Neural crest cell (in vitro differentiated cells): Measurements from ENCODE around the gene ERVW-1. TPM values are rescaled to one million over a fixed set of nuclear protein-coding genes. Genes with fewer than 3 reads are reported as not detected.
"Not testable (repeated sequence)": the region's sequence is repeated elsewhere in the genome, so short reads cannot be mapped to it uniquely, and the experiment has no call there.

ENCODE experiments used
- DNase-seq: peaks from one replicate; pipeline ENCODE4 v3.0.0; 2021; ENCODE audit warnings: low read depth, mixed read lengths, low spot score
- H3K27ac Mint-ChIP-seq: one replicate; pipeline ENCODE4 v1.8.0; 2021; ENCODE audit warnings: mild to moderate bottlenecking, mixed read lengths; ENCODE audit not compliant: unreplicated experiment
- H3K27me3 Mint-ChIP-seq: 2 replicates; pipeline ENCODE4 v1.8.0; 2021; ENCODE audit warnings: low read depth, mild to moderate bottlenecking, mixed read lengths
- H3K36me3 Mint-ChIP-seq: 2 replicates; pipeline ENCODE4 v1.8.0; 2021; ENCODE audit warnings: low read depth, mild to moderate bottlenecking, mixed read lengths
- H3K4me1 Mint-ChIP-seq: 2 replicates; pipeline ENCODE4 v1.8.0; 2021; ENCODE audit warnings: mixed read lengths
- H3K4me3 Mint-ChIP-seq: one replicate; pipeline ENCODE4 v1.8.0; 2021; ENCODE audit warnings: mild to moderate bottlenecking, mixed read lengths
- H3K9me3 Mint-ChIP-seq: 2 replicates; pipeline ENCODE4 v1.8.0; 2021; ENCODE audit warnings: mixed read lengths
- CTCF ChIP-seq: fragments of 200-600 bp; sonication (generic); conservative IDR thresholded peaks from 2 replicates; pipeline ENCODE4 v1.5.0; 2021; ENCODE audit warnings: antibody characterized with exemption, mild to moderate bottlenecking
- total RNA-seq: library from RNA; stranded (reverse); gene quantifications from 2 replicates; pipeline ENCODE4 v1.2.1, GENCODE V29; 2021

Gene ERVW-1
- total RNA-seq, 1 donor from 2014 or later: not detected

- Mint-ChIP-seq H3K9me3 (no peaks in the 10 kb centered on the region), H3K27me3 (no peaks in the 10 kb centered on the region), H3K4me3 (no peak overlapping the region), H3K36me3 (peaks cover 4% of the 10 kb centered on the region), H3K4me1 (no peaks in the 10 kb centered on the region), H3K27ac (no peak overlapping the region)
- no peak for TF ChIP-seq CTCF
- no peak for DNase-seq
These were observed 349 bp upstream of the ERVW-1 start for GRCh38 chr7:92478095-92478494.

- not testable (repeated sequence) for H3K4me3 Mint-ChIP-seq, H3K9me3 Mint-ChIP-seq, H3K27me3 Mint-ChIP-seq, DNase-seq, H3K4me1 Mint-ChIP-seq, H3K27ac Mint-ChIP-seq, H3K36me3 Mint-ChIP-seq
These were observed 1.7 kb downstream of the ERVW-1 start for GRCh38 chr7:92475851-92476590.

- H3K9me3 Mint-ChIP-seq, H3K27me3 Mint-ChIP-seq, DNase-seq, H3K4me1 Mint-ChIP-seq, H3K4me3 Mint-ChIP-seq, H3K36me3 Mint-ChIP-seq: not testable (repeated sequence)
- H3K27ac Mint-ChIP-seq: peak overlapping the region; percentile 84
These were observed 2.4 kb downstream of the ERVW-1 start for GRCh38 chr7:92475261-92475770.

GRCh38 chr7:92473989-92474388 lies 3.8 kb downstream of the ERVW-1 start:
- H3K4me3 Mint-ChIP-seq, H3K9me3 Mint-ChIP-seq, H3K27me3 Mint-ChIP-seq, H3K4me1 Mint-ChIP-seq, H3K27ac Mint-ChIP-seq, H3K36me3 Mint-ChIP-seq, DNase-seq: not testable (repeated sequence)

DNA sequence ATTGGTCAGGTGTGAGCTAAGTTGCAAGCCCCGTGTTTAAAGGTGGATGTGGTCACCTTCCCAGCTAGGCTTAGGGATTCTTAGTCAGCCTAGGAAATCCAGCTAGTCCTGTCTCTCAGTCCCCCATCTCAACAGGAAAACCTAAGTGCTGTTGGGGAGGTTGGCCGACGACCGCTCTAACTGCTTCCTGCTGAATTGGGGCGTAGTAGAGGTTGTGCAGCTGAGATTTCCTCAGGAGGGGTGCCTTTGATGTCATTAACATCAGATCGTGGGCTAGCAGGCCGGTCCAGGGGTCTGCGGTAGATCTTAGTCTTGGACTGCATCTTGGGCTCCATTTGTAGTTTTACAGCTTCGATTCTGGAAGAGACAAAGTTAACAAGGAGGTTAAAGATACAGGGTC lies 9.2 kb downstream of the ERVW-1 start:
- H3K27ac Mint-ChIP-seq, H3K27me3 Mint-ChIP-seq: not testable (repeated sequence)

DNA sequence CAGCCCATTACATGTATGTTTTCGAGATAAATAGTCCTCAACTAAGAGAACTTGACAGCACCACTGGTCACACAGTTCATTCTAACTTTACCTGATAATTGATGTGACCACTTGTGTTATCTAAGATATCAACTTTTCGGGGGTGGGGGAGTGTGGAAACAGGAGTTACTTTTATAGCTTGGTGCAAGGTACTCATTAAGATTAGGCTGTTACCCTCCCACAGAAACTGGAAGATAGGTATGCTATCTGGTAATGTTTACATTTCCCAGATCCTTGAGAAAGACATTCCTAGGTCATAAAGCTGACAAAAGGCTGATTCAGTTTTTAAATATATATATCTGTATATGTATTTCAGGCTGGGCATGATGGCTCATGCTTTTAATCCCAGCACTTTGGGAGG lies 11.1 kb downstream of the ERVW-1 start:
- peaks cover under 1% of the 10 kb centered on the region for H3K4me1 Mint-ChIP-seq
- no peak for DNase-seq
- no peak overlapping the region for H3K27ac Mint-ChIP-seq
- H3K36me3 Mint-ChIP-seq: peaks cover 16% of the 10 kb centered on the region
- no peaks in the 10 kb centered on the region for H3K27me3 Mint-ChIP-seq
- no peak for TF ChIP-seq CTCF
- H3K9me3 Mint-ChIP-seq: peaks cover 8% of the 10 kb centered on the region
- H3K4me3 Mint-ChIP-seq: no peak overlapping the region

More for the DNA sequence above, 9.2 kb downstream of the ERVW-1 start:
- not testable (repeated sequence) for H3K9me3 Mint-ChIP-seq, H3K4me3 Mint-ChIP-seq, DNase-seq, H3K4me1 Mint-ChIP-seq
- peaks cover 16% of the 10 kb centered on the region for H3K36me3 Mint-ChIP-seq

DNA sequence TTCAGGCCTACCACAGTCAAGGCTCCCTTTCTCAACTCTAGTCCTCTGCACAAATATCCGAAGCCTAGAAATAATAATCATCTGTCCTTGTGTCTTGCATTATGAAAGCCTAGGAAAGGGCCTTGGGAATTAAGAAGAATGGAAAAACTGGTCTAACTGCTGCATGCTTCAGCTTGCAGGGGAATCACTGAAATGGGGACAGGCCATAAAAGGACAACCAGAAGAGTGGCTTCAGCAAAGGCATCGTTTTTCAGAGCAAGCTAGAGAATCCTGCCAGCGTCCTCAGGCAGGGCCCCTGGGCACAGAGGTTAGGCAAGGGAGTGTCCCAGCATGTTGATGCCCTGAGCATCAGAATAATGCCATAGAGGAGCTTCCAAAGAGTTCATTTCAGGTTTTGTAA lies 13.2 kb downstream of the ERVW-1 start:
- Mint-ChIP-seq H3K4me3 (no peak overlapping the region), H3K9me3 (peaks cover 5% of the 10 kb centered on the region), H3K27me3 (no peaks in the 10 kb centered on the region), H3K36me3 (peaks cover 15% of the 10 kb centered on the region), H3K4me1 (peaks cover 5% of the 10 kb centered on the region), H3K27ac (no peak overlapping the region)
- TF ChIP-seq CTCF: no peak
- DNase-seq: no peak
